ENCODE measurements around the gene DENND1B.
"Not testable (repeated sequence)": the region's sequence is repeated elsewhere in the genome, so short reads cannot be mapped to it uniquely, and the experiment has no call there.

DENND1B gene

DNA sequence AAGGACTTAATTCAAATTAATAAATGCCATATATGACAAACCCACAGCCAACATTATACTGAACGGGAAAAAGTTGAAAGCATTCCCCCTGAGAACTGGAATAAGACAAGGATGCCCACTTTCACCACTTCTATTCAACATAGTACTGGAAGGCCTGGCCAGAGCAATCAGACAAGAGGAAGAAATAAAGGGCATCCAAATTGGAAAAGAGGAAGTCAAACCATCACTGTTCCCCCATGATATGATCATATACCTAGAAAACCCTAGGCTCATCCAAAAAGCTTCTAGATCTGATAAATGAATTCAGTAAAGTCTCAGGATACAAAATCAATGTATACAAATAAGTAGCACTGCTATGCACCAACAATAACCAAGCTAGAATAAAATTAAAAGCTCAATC is 283.8 kb downstream of the DENND1B start:
- H3K4me1 ChIP-seq (ENCODE audit: control insufficient read depth, insufficient read depth, low read length); H3K27me3 ChIP-seq (ENCODE audit: control insufficient read depth, insufficient read depth, low read length); H3K9me3 ChIP-seq (ENCODE audit: control insufficient read depth, low read length); H3K36me3 ChIP-seq (ENCODE audit: control insufficient read depth, insufficient read depth, low read length); H3K9ac ChIP-seq (ENCODE audit: low read length); H3K4me3 ChIP-seq (ENCODE audit: low read length): not testable (repeated sequence)

- no peaks in the 10 kb centered on the region for H3K27me3 ChIP-seq (ENCODE audit: control insufficient read depth, insufficient read depth, low read length)
- no peaks in the 10 kb centered on the region for H3K4me1 ChIP-seq (ENCODE audit: control insufficient read depth, insufficient read depth, low read length)
- H3K9me3 ChIP-seq (ENCODE audit: control insufficient read depth, low read length) = no peaks in the 10 kb centered on the region
- no peak overlapping the region for H3K9ac ChIP-seq (ENCODE audit: low read length)
- no peak overlapping the region for H3K4me3 ChIP-seq (ENCODE audit: low read length)
- no peaks in the 10 kb centered on the region for H3K36me3 ChIP-seq (ENCODE audit: control insufficient read depth, insufficient read depth, low read length)
Observed at GRCh38 chr1:197486946-197487345, 288.3 kb downstream of the DENND1B start.

DNA sequence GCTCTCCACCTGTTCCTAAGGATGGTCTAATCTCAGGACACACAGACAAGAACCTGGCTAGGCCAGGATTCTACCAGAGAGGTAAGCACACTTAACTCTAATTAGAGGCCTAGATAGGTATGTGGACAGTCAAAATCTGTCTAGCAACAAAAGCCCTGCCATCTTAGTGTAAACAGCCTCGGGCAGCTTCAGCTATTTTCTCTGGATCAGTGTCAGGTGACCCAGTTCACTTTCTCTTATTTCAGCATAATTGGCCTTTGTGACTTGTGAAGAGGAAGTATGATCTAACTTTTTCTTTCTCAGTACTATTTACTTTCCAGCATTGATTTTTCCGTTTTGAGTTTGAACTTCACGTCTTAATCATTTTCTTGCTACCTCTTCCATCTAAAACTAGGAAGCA is 289.5 kb downstream of the DENND1B start:
- H3K4me3 ChIP-seq (ENCODE audit: low read length) = no peak overlapping the region
- H3K9me3 ChIP-seq (ENCODE audit: control insufficient read depth, low read length) = no peaks in the 10 kb centered on the region
- no peak overlapping the region for H3K9ac ChIP-seq (ENCODE audit: low read length)
- peaks cover 6% of the 10 kb centered on the region for H3K4me1 ChIP-seq (ENCODE audit: control insufficient read depth, insufficient read depth, low read length)
- no peaks in the 10 kb centered on the region for H3K27me3 ChIP-seq (ENCODE audit: control insufficient read depth, insufficient read depth, low read length)
- no peaks in the 10 kb centered on the region for H3K36me3 ChIP-seq (ENCODE audit: control insufficient read depth, insufficient read depth, low read length)

GRCh38 chr1:197481101-197481500 is 294.2 kb downstream of the DENND1B start:
- Histone ChIP-seq H3K9ac (ENCODE audit: low read length) (no peak overlapping the region), H3K36me3 (ENCODE audit: control insufficient read depth, insufficient read depth, low read length) (no peaks in the 10 kb centered on the region), H3K4me3 (ENCODE audit: low read length) (no peak overlapping the region), H3K27me3 (ENCODE audit: control insufficient read depth, insufficient read depth, low read length) (no peaks in the 10 kb centered on the region), H3K9me3 (ENCODE audit: control insufficient read depth, low read length) (no peaks in the 10 kb centered on the region), H3K4me1 (ENCODE audit: control insufficient read depth, insufficient read depth, low read length) (peaks cover 6% of the 10 kb centered on the region)

DNA sequence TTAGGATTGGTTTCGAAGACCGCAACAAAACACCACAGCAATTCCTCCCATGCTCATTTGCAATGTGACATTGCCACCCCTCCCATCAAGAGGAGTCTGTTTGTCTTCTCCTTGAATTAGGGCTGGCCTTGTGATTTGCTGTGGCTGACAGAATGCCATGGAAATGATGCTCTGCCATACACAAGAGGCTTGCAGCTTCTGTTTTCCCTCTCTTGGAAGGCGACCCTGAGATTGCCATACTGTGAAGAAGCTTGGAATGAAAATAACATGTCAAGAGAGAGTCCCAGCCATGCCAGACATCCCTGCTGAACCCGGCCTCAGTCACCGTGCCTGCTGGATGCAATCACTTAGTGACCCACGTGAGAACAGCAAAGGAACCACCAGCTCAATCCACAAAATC is 294.8 kb downstream of the DENND1B start:
- Histone ChIP-seq H3K36me3 (ENCODE audit: control insufficient read depth, insufficient read depth, low read length) (no peaks in the 10 kb centered on the region), H3K9me3 (ENCODE audit: control insufficient read depth, low read length) (no peaks in the 10 kb centered on the region), H3K4me3 (ENCODE audit: low read length) (no peak overlapping the region), H3K9ac (ENCODE audit: low read length) (no peak overlapping the region), H3K27me3 (ENCODE audit: control insufficient read depth, insufficient read depth, low read length) (no peaks in the 10 kb centered on the region), H3K4me1 (ENCODE audit: control insufficient read depth, insufficient read depth, low read length) (peaks cover 6% of the 10 kb centered on the region)

GRCh38 chr1:197472141-197472540 is 303.1 kb downstream of the DENND1B start:
- no peak overlapping the region for H3K9ac ChIP-seq (ENCODE audit: low read length)
- no peak overlapping the region for H3K4me3 ChIP-seq (ENCODE audit: low read length)
- H3K4me1 ChIP-seq (ENCODE audit: control insufficient read depth, insufficient read depth, low read length) = peaks cover 14% of the 10 kb centered on the region
- no peaks in the 10 kb centered on the region for H3K9me3 ChIP-seq (ENCODE audit: control insufficient read depth, low read length)
- no peaks in the 10 kb centered on the region for H3K27me3 ChIP-seq (ENCODE audit: control insufficient read depth, insufficient read depth, low read length)
- H3K36me3 ChIP-seq (ENCODE audit: control insufficient read depth, insufficient read depth, low read length) = no peaks in the 10 kb centered on the region

- H3K9ac ChIP-seq (ENCODE audit: low read length) = no peak overlapping the region
- no peaks in the 10 kb centered on the region for H3K36me3 ChIP-seq (ENCODE audit: control insufficient read depth, insufficient read depth, low read length)
- H3K4me3 ChIP-seq (ENCODE audit: low read length) = no peak overlapping the region
- no peaks in the 10 kb centered on the region for H3K27me3 ChIP-seq (ENCODE audit: control insufficient read depth, insufficient read depth, low read length)
- no peaks in the 10 kb centered on the region for H3K9me3 ChIP-seq (ENCODE audit: control insufficient read depth, low read length)
- H3K4me1 ChIP-seq (ENCODE audit: control insufficient read depth, insufficient read depth, low read length) = peaks cover 14% of the 10 kb centered on the region
Observed at GRCh38 chr1:197471248-197471985, 303.9 kb downstream of the DENND1B start.

DNA sequence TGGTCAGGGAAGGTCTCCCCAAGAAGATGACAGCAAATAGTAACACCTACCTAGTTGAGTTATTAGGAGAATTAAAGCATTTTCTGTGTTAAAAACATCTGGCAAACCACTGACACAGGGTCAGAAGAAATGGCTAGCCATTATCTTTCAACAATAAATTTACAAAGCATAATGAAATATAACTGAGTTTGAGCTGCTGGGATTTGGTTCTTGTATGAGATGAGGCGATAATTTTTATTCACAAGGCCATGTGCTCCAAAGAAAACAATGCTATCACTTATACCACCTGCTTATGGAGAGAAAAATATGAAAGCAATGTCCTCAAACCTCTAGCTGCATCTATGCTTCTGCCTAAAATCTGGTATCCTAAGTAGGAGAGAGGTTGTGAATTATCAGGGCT is 304.9 kb downstream of the DENND1B start:
- H3K27me3 ChIP-seq (ENCODE audit: control insufficient read depth, insufficient read depth, low read length) = no peaks in the 10 kb centered on the region

DNA sequence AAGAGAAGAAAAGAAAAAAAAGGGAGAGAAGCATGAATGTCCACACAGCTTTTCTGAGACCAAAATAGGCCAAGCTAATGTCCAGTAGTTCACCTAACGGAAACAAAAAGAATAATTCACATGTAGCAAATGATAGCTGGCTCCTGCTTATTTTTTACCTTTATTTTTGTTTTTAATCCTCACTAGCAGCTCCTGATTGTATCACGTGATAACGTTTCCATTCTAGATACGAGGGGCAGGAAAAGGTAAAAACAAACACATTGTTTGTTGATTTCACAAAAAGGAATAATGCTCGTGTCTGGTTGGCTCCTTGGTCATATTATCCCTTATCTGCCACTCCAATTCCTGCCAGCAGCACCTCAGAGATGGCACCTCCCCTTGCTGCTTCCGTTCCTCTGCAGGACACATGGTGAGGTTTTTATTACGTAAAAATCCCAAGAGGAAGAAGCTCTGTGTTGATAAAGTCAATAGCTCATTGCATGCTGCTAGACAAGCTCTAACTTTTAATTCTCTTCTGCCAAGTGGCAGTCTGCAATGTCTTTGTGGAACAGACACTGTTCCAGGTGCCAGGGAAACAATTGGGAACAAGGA is 305.6 kb downstream of the DENND1B start:
- Histone ChIP-seq H3K9me3 (ENCODE audit: control insufficient read depth, low read length) (no peaks in the 10 kb centered on the region), H3K27me3 (ENCODE audit: control insufficient read depth, insufficient read depth, low read length) (no peaks in the 10 kb centered on the region), H3K4me1 (ENCODE audit: control insufficient read depth, insufficient read depth, low read length) (peaks cover 7% of the 10 kb centered on the region), H3K4me3 (ENCODE audit: low read length) (no peak overlapping the region), H3K36me3 (ENCODE audit: control insufficient read depth, insufficient read depth, low read length) (no peaks in the 10 kb centered on the region), H3K9ac (ENCODE audit: low read length) (no peak overlapping the region)

More for the DNA sequence above, 304.9 kb downstream of the DENND1B start:
- Histone ChIP-seq H3K4me1 (ENCODE audit: control insufficient read depth, insufficient read depth, low read length) (peaks cover 13% of the 10 kb centered on the region), H3K9ac (ENCODE audit: low read length) (no peak overlapping the region), H3K9me3 (ENCODE audit: control insufficient read depth, low read length) (no peaks in the 10 kb centered on the region), H3K4me3 (ENCODE audit: low read length) (no peak overlapping the region), H3K36me3 (ENCODE audit: control insufficient read depth, insufficient read depth, low read length) (no peaks in the 10 kb centered on the region)

GRCh38 chr1:197468543-197469175 is 306.6 kb downstream of the DENND1B start:
- H3K4me1 ChIP-seq (ENCODE audit: control insufficient read depth, insufficient read depth, low read length) = no peaks in the 10 kb centered on the region
- no peak overlapping the region for H3K4me3 ChIP-seq (ENCODE audit: low read length)
- no peak overlapping the region for H3K9ac ChIP-seq (ENCODE audit: low read length)
- H3K27me3 ChIP-seq (ENCODE audit: control insufficient read depth, insufficient read depth, low read length) = no peaks in the 10 kb centered on the region
- no peaks in the 10 kb centered on the region for H3K36me3 ChIP-seq (ENCODE audit: control insufficient read depth, insufficient read depth, low read length)
- H3K9me3 ChIP-seq (ENCODE audit: control insufficient read depth, low read length) = no peaks in the 10 kb centered on the region

DNA sequence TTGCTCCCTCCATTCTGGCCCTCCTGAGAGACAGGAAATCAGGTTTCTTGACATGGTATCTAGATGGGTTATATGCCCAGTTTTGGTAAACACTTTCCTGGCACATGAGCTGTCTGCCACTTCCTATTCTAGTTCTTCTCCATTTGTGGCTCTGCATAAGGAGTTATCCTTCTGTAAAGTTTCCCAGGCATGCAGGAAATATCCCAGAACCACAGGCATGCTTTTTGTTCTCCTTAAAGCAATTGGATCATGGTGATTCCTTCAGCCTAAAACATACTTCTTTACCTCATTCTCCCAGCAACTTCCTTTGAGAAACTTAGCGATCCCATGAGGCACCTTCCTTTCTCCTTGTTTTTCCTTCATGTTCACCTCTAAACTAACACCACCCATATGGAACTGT is 307.4 kb downstream of the DENND1B start:
- Histone ChIP-seq H3K4me1 (ENCODE audit: control insufficient read depth, insufficient read depth, low read length) (peaks cover 5% of the 10 kb centered on the region), H3K4me3 (ENCODE audit: low read length) (no peak overlapping the region), H3K9ac (ENCODE audit: low read length) (no peak overlapping the region), H3K27me3 (ENCODE audit: control insufficient read depth, insufficient read depth, low read length) (no peaks in the 10 kb centered on the region), H3K36me3 (ENCODE audit: control insufficient read depth, insufficient read depth, low read length) (no peaks in the 10 kb centered on the region), H3K9me3 (ENCODE audit: control insufficient read depth, low read length) (no peaks in the 10 kb centered on the region)

DNA sequence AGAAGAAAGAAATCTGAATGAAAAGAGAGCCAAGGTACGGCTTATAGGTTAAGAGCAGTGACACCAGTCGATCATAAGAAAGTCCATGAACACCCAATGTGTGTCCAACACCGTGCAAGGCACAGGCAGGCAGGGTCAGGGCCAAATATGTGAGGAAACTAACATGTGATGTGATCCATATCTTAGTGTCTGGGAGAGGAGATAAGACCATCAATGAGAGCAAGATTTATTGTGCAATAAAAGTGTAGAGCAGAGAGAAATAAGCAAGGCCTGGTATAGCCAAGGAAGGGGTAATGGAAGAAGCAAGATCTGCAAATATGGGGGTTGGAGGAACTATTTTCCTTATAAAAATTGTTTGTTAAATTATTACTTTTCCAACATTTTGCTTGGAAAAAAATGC is 308.5 kb downstream of the DENND1B start:
- H3K36me3 ChIP-seq (ENCODE audit: control insufficient read depth, insufficient read depth, low read length) = no peaks in the 10 kb centered on the region
- H3K4me1 ChIP-seq (ENCODE audit: control insufficient read depth, insufficient read depth, low read length) = peaks cover 7% of the 10 kb centered on the region
- no peak overlapping the region for H3K4me3 ChIP-seq (ENCODE audit: low read length)
- H3K9ac ChIP-seq (ENCODE audit: low read length) = no peak overlapping the region
- no peaks in the 10 kb centered on the region for H3K9me3 ChIP-seq (ENCODE audit: control insufficient read depth, low read length)
- H3K27me3 ChIP-seq (ENCODE audit: control insufficient read depth, insufficient read depth, low read length) = no peaks in the 10 kb centered on the region

Data from mucosa of stomach (tissue), 1 donor.